SK-N-SH (cell line): ENCODE measurements around the gene TTC38. TPM values are rescaled to one million over a fixed set of nuclear protein-coding genes. Genes with fewer than 3 reads are reported as not detected.

Source experiments
- CTCF ChIA-PET: fragments of 300-600, 350-600 bp; formaldehyde crosslinking; extraction: SDS; loops from one replicate; lab custom pipeline; 2021; lab: Yijun Ruan, JAX
- POLR2A ChIA-PET: fragments of 350-600 bp; sonication (Branson Sonifier 250); formaldehyde crosslinking; extraction: SDS; loops from one replicate; lab custom pipeline; 2020; ENCODE audit warnings: antibody characterized with exemption, inconsistent platforms; lab: Yijun Ruan, JAX
- DNase-seq: peaks from one replicate; pipeline ENCODE4 v3.0.0; 2012
- H2AFZ ChIP-seq: fragments of 200-600 bp; sonication (generic); 2 replicates; pipeline ENCODE4 v1.8.1; 2016; ENCODE audit warnings: antibody characterized with exemption, mild to moderate bottlenecking, low read depth
- H3F3A ChIP-seq: fragments of 200-600 bp; sonication (generic); replicated peaks from 2 replicates; pipeline ENCODE3; 2016; ENCODE audit warnings: antibody characterized with exemption, mild to moderate bottlenecking; ENCODE audit not compliant: insufficient read depth
- H3K27ac ChIP-seq, 2 experiments: fragments of 200-500 bp in 1 of 2; fragments of 200-600 bp in 1 of 2; sonication (Bioruptor generic) in 1 of 2; sonication (generic), shearing (Covaris generic) in 1 of 2; 2 replicates each; pipeline versions ENCODE4 v1.5.1 to v1.6.1; 2014 to 2016; ENCODE audit warnings: low read depth in 2 of 2, inconsistent platforms in 1 of 2, low read length in 1 of 2, mild to moderate bottlenecking in 1 of 2, mixed read lengths in 1 of 2
- H3K27me3 ChIP-seq: fragments of 200-600 bp; sonication (generic), shearing (Covaris generic); 2 replicates; pipeline ENCODE4 v1.6.1; 2016; ENCODE audit warnings: mixed run types; ENCODE audit not compliant: insufficient read depth
- H3K36me3 ChIP-seq, 2 experiments: fragments of 200-500 bp in 1 of 2; fragments of 200-600 bp in 1 of 2; sonication (Bioruptor generic) in 1 of 2; sonication (generic) in 1 of 2; replicated peaks in 1 of 2; 2 replicates each; pipeline versions ENCODE3 to v1.5.1; 2014 to 2016; ENCODE audit warnings: low read length in 1 of 2, mild to moderate bottlenecking in 1 of 2; ENCODE audit not compliant: insufficient read depth in 2 of 2, control insufficient read depth in 1 of 2
- H3K4me1 ChIP-seq, 2 experiments: fragments of 200-500 bp in 1 of 2; fragments of 200-600 bp in 1 of 2; sonication (Bioruptor generic) in 1 of 2; sonication (generic), shearing (Covaris generic) in 1 of 2; 2 replicates each; pipeline versions ENCODE4 v1.5.1 to v1.6.1; 2014 to 2016; ENCODE audit warnings: low read depth in 1 of 2, low read length in 1 of 2, mixed run types in 1 of 2; ENCODE audit not compliant: insufficient read depth in 2 of 2, control insufficient read depth in 1 of 2
- H3K4me2 ChIP-seq: fragments of 200-600 bp; sonication (generic), shearing (Covaris generic); 2 replicates; pipeline ENCODE4 v1.6.1; 2017; ENCODE audit warnings: mixed run types
- H3K4me3 ChIP-seq, 2 experiments: fragments of 200-500 bp in 1 of 2; fragments of 200-600 bp in 1 of 2; sonication (Bioruptor generic) in 1 of 2; sonication (generic), shearing (Covaris generic) in 1 of 2; 2 replicates each; pipeline versions ENCODE4 v1.5.1 to v1.8.1; 2014 to 2016; ENCODE audit warnings: low read depth in 2 of 2, inconsistent platforms in 1 of 2, low read length in 1 of 2, mild to moderate bottlenecking in 1 of 2, mixed read lengths in 1 of 2, moderate library complexity in 1 of 2
- H3K79me2 ChIP-seq: fragments of 200-600 bp; sonication (generic); 2 replicates; pipeline ENCODE4 v1.8.1; 2017; ENCODE audit warnings: mild to moderate bottlenecking; ENCODE audit not compliant: insufficient read depth
- H3K9ac ChIP-seq: fragments of 200-600 bp; sonication (generic); 2 replicates; pipeline ENCODE4 v1.6.1; 2017; ENCODE audit warnings: mixed run types
- H3K9me2 ChIP-seq: fragments of 200-600 bp; sonication (generic); 2 replicates; pipeline ENCODE4 v1.6.1; 2017; ENCODE audit warnings: mixed run types
- H3K9me3 ChIP-seq: fragments of 200-600 bp; sonication (generic); 2 replicates; pipeline ENCODE4 v1.6.1; 2017; ENCODE audit warnings: mixed run types, mild to moderate bottlenecking, moderate library complexity
- H4K20me1 ChIP-seq: fragments of 200-600 bp; sonication (generic); 2 replicates; pipeline ENCODE4 v1.6.1; 2017; ENCODE audit warnings: mild to moderate bottlenecking, mixed run types; ENCODE audit not compliant: insufficient read depth
- CHD2 ChIP-seq: fragments of 150-350 bp; IDR thresholded peaks from 2 replicates; pipeline ENCODE4 v1.6.1; 2018; ENCODE audit warnings: low read length; ENCODE audit not compliant: partially characterized antibody
- EZH2phosphoT487 ChIP-seq: fragments of 200-600 bp; sonication (generic); IDR thresholded peaks from 2 replicates; pipeline ENCODE4 v1.6.1; 2017; ENCODE audit warnings: low read depth, mixed run types, mild to moderate bottlenecking, antibody characterized with exemption, moderate library complexity, borderline replicate concordance
- FOSL2 ChIP-seq: IDR thresholded peaks from 2 replicates; pipeline ENCODE4 v1.4.0; 2012; ENCODE audit warnings: low read depth, mild to moderate bottlenecking, moderate library complexity, borderline replicate concordance
- FOXJ3 ChIP-seq: sonication (generic); formaldehyde crosslinking; IDR thresholded peaks from 2 replicates; pipeline ENCODE4 v1.5.1; 2020; ENCODE audit warnings: mild to moderate bottlenecking, missing genetic modification reagents
- GABPA ChIP-seq: IDR thresholded peaks from 2 replicates; pipeline ENCODE4 v1.4.0; 2012; ENCODE audit warnings: low read depth, mild to moderate bottlenecking
- RAD21 ChIP-seq: IDR thresholded peaks from 2 replicates; pipeline ENCODE4 v1.6.1; 2012; ENCODE audit warnings: mild to moderate bottlenecking, low read length
- RCOR1 ChIP-seq: fragments of 150-350 bp; IDR thresholded peaks from 2 replicates; pipeline ENCODE4 v1.6.1; 2017; ENCODE audit warnings: antibody characterized with exemption, low read length
- SIN3A ChIP-seq: IDR thresholded peaks from 2 replicates; pipeline ENCODE4 v1.6.1; 2012; ENCODE audit warnings: low read depth, mild to moderate bottlenecking, low read length, moderate library complexity, borderline replicate concordance
- SMC3 ChIP-seq: IDR thresholded peaks from 2 replicates; pipeline ENCODE4 v1.6.1; 2012; ENCODE audit warnings: low read depth, low read length, improper control_type of control experiment
- TAF1 ChIP-seq: IDR thresholded peaks from 2 replicates; pipeline ENCODE4 v1.6.1; 2012; ENCODE audit warnings: low read depth, mild to moderate bottlenecking, low read length, moderate library complexity, borderline replicate concordance
- TEAD4 ChIP-seq: IDR thresholded peaks from 2 replicates; pipeline ENCODE4 v1.4.0; 2012; ENCODE audit warnings: mild to moderate bottlenecking, borderline replicate concordance; ENCODE audit not compliant: insufficient read depth
- YY1 ChIP-seq: IDR thresholded peaks from 2 replicates; pipeline ENCODE4 v1.4.0; 2012; ENCODE audit warnings: low read depth, mild to moderate bottlenecking
- WGBS: methylation state at CpG from one replicate; pipeline ENCODE4 v1.1.6; 2017; ENCODE audit warnings: low lambda C conversion rate; 5-methylcytosine and 5-hydroxymethylcytosine counted together
- polyA plus RNA-seq, 3 experiments: library from polyadenylated mRNA; depleted of rRNA; stranded (reverse); fragments of >200 nt; gene quantifications; 2 replicates each; pipeline ENCODE4 v1.2.3, GENCODE V29; 2012
- TF ChIP-seq, protein P1 (sequence below): fragments of 150-350 bp; IDR thresholded peaks from 2 replicates; pipeline ENCODE4 v1.6.1; 2016; ENCODE audit warnings: mild to moderate bottlenecking, low read depth, low read length
- TF ChIP-seq, protein P2 (sequence below): fragments of 150-350 bp; IDR thresholded peaks from 2 replicates; pipeline ENCODE4 v1.6.1; 2017; ENCODE audit warnings: antibody characterized with exemption, low read length, low read depth, borderline replicate concordance
- TF ChIP-seq, protein P3 (sequence below): IDR thresholded peaks from 2 replicates; pipeline ENCODE4 v1.4.0; 2012; ENCODE audit warnings: low read depth, borderline replicate concordance
- TF ChIP-seq, protein P4 (sequence below): IDR thresholded peaks from 2 replicates; pipeline ENCODE4 v1.4.0; 2012; ENCODE audit warnings: low read depth, borderline replicate concordance
- TF ChIP-seq, protein P5 (sequence below): IDR thresholded peaks from 2 replicates; pipeline ENCODE4 v1.6.1; 2012; ENCODE audit warnings: mild to moderate bottlenecking, low read depth, low read length, moderate library complexity

Gene TTC38
- polyA plus RNA-seq, 1 of the 3 experiments (the other 2 are of a cell fraction) = 24.0 TPM

DNA sequence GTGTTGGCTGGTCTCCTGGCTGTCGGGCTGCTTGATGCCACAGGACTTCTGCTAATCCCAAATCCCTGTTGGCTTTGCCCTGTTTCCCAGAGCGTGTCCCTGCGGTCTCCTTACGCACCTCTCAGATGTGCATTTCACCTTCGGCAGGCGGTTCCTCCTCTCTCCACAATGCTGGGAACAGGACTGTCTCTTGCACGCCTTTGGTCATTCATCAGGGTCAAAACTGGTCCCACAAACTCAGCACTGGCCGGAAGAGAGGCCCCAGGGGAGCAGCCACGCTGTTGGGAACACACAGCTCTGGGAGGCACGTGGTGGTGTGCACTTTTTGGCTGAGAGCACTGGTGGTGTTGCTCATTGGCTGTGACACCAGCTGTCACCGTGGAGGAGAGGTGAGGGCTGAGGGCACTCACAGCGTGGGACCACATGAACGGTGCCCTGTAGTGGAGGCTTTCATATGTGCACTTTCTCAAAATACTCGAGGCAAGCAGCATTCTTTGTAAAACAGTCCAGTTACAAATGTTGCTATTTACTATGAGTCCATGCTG, 52.4 kb downstream of the TTC38 start:
- H3K4me1 ChIP-seq = no peaks in the 10 kb centered on the region
- no peaks in the 10 kb centered on the region for H3K9me2 ChIP-seq
- ChIA-PET CTCF (interaction anchor here (0.8 to 1.4 kb wide), 3 partner anchors 198 to 326 kb away, joined by 3 to 5 read pairs (median 4); no protein-coding TSS in a partner anchor), POLR2A (no interaction called here)
- TF ChIP-seq YY1 (no peak), CHD2 (no peak), SMC3 (no peak), RCOR1 (no peak), SIN3A (no peak), FOXJ3 (CRISPR knock-in tag) (no peak), RAD21 (no peak), TEAD4 (no peak), FOSL2 (no peak), TAF1 (no peak), GABPA (no peak), EZH2phosphoT487 (no peak)
- TF ChIP-seq, protein P1, sequence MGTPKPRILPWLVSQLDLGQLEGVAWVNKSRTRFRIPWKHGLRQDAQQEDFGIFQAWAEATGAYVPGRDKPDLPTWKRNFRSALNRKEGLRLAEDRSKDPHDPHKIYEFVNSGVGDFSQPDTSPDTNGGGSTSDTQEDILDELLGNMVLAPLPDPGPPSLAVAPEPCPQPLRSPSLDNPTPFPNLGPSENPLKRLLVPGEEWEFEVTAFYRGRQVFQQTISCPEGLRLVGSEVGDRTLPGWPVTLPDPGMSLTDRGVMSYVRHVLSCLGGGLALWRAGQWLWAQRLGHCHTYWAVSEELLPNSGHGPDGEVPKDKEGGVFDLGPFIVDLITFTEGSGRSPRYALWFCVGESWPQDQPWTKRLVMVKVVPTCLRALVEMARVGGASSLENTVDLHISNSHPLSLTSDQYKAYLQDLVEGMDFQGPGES = no peak
- TF ChIP-seq, protein P2, sequence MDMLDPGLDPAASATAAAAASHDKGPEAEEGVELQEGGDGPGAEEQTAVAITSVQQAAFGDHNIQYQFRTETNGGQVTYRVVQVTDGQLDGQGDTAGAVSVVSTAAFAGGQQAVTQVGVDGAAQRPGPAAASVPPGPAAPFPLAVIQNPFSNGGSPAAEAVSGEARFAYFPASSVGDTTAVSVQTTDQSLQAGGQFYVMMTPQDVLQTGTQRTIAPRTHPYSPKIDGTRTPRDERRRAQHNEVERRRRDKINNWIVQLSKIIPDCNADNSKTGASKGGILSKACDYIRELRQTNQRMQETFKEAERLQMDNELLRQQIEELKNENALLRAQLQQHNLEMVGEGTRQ = no peak
- TF ChIP-seq, protein P3, sequence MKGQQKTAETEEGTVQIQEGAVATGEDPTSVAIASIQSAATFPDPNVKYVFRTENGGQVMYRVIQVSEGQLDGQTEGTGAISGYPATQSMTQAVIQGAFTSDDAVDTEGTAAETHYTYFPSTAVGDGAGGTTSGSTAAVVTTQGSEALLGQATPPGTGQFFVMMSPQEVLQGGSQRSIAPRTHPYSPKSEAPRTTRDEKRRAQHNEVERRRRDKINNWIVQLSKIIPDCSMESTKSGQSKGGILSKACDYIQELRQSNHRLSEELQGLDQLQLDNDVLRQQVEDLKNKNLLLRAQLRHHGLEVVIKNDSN = no peak
- TF ChIP-seq, protein P4, sequence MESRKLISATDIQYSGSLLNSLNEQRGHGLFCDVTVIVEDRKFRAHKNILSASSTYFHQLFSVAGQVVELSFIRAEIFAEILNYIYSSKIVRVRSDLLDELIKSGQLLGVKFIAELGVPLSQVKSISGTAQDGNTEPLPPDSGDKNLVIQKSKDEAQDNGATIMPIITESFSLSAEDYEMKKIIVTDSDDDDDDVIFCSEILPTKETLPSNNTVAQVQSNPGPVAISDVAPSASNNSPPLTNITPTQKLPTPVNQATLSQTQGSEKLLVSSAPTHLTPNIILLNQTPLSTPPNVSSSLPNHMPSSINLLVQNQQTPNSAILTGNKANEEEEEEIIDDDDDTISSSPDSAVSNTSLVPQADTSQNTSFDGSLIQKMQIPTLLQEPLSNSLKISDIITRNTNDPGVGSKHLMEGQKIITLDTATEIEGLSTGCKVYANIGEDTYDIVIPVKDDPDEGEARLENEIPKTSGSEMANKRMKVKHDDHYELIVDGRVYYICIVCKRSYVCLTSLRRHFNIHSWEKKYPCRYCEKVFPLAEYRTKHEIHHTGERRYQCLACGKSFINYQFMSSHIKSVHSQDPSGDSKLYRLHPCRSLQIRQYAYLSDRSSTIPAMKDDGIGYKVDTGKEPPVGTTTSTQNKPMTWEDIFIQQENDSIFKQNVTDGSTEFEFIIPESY = no peak
- TF ChIP-seq, protein P5, sequence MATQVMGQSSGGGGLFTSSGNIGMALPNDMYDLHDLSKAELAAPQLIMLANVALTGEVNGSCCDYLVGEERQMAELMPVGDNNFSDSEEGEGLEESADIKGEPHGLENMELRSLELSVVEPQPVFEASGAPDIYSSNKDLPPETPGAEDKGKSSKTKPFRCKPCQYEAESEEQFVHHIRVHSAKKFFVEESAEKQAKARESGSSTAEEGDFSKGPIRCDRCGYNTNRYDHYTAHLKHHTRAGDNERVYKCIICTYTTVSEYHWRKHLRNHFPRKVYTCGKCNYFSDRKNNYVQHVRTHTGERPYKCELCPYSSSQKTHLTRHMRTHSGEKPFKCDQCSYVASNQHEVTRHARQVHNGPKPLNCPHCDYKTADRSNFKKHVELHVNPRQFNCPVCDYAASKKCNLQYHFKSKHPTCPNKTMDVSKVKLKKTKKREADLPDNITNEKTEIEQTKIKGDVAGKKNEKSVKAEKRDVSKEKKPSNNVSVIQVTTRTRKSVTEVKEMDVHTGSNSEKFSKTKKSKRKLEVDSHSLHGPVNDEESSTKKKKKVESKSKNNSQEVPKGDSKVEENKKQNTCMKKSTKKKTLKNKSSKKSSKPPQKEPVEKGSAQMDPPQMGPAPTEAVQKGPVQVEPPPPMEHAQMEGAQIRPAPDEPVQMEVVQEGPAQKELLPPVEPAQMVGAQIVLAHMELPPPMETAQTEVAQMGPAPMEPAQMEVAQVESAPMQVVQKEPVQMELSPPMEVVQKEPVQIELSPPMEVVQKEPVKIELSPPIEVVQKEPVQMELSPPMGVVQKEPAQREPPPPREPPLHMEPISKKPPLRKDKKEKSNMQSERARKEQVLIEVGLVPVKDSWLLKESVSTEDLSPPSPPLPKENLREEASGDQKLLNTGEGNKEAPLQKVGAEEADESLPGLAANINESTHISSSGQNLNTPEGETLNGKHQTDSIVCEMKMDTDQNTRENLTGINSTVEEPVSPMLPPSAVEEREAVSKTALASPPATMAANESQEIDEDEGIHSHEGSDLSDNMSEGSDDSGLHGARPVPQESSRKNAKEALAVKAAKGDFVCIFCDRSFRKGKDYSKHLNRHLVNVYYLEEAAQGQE = no peak
- H3K36me3 ChIP-seq = peaks cover 10 to 14% of the 10 kb centered on the region in 2 experiments
- H4K20me1 ChIP-seq = no peaks in the 10 kb centered on the region
- H2AFZ ChIP-seq = no peak overlapping the region
- no peak overlapping the region for H3K9ac ChIP-seq
- peaks cover 49% of the 10 kb centered on the region for H3K79me2 ChIP-seq
- no peaks in the 10 kb centered on the region for H3K9me3 ChIP-seq
- H3K4me3 ChIP-seq = no peak overlapping the region
- no peak overlapping the region for H3K27ac ChIP-seq
- H3K4me2 ChIP-seq = no peak overlapping the region
- H3K27me3 ChIP-seq = no peaks in the 10 kb centered on the region
- DNase-seq = no peak
- peaks cover 5% of the 10 kb centered on the region for H3F3A ChIP-seq
- WGBS = 95% methylated on average over 13 of the region's 14 CpGs
